GM12878 (cell line): ENCODE measurements around the gene PRKG1. TPM values are rescaled to one million over a fixed set of nuclear protein-coding genes. Genes with fewer than 3 reads are reported as not detected.

Source experiments
- ATAC-seq: fragments of 200-7000 bp; cut with Tn5 transposase; 3 replicates; pipeline ENCODE4 v1.9.1; 2020; ENCODE audit warnings: mild to moderate bottlenecking, moderate library complexity
- BruUV-seq: library from RNA; stranded (reverse); fragments of 400-500 nt; replicated peaks from 2 replicates; lab custom pipeline; 2021; lab: Mats Ljungman, UMichigan
- CTCF ChIA-PET: fragments of 300-600 bp; sonication (Branson Sonifier 250); formaldehyde crosslinking; extraction: SDS; loops from one replicate; lab custom pipeline; 2021; ENCODE audit warnings: inconsistent platforms; lab: Yijun Ruan, JAX
- POLR2A ChIA-PET: fragments of 350-600 bp; formaldehyde crosslinking; extraction: SDS; loops from one replicate; lab custom pipeline; 2021; ENCODE audit warnings: inconsistent platforms; lab: Charles Lee
- RAD21 ChIA-PET: fragments of 300-600 bp; sonication (Branson Sonifier 250); formaldehyde crosslinking; loops from one replicate; lab custom pipeline; 2023; ENCODE audit warnings: antibody characterized with exemption; ENCODE audit not compliant: unreplicated experiment; lab: Charles Lee
- SMC1A ChIA-PET: fragments of 300-600 bp; sonication (Branson Sonifier 250); formaldehyde crosslinking; loops from one replicate; lab custom pipeline; 2023; ENCODE audit not compliant: unreplicated experiment, uncharacterized antibody; lab: Charles Lee
- DNase-seq: peaks from one replicate; pipeline ENCODE4 v3.0.0-alpha.2; 2011; ENCODE audit warnings: low read depth, low spot score
- FAIRE-seq: peaks from 3 replicates; lab custom pipeline; 2011; peaks lifted over from hg19 to GRCh38; lab: Jason Lieb, UNC
- H2AFZ ChIP-seq: 2 replicates; pipeline ENCODE4 v1.6.0; 2011; ENCODE audit warnings: low read depth, low read length, control low read depth; ENCODE audit not compliant: control insufficient read depth
- H3K27ac ChIP-seq: 2 replicates; pipeline ENCODE4 v1.5.1; 2011; ENCODE audit warnings: control low read depth; ENCODE audit not compliant: control insufficient read depth, insufficient read depth
- H3K27me3 ChIP-seq, 2 experiments: replicated peaks in 1 of 2; 2 replicates each; pipeline versions ENCODE4 v1.6.0 to v1.6.1; 2011; ENCODE audit warnings: low read length in 1 of 2; ENCODE audit not compliant: control insufficient read depth in 2 of 2, insufficient read depth in 2 of 2
- H3K36me3 ChIP-seq, 2 experiments: 2 replicates each; pipeline ENCODE4 v1.5.1; 2011; ENCODE audit warnings: low read length in 1 of 2; ENCODE audit not compliant: control insufficient read depth in 2 of 2, insufficient read depth in 2 of 2
- H3K4me1 ChIP-seq: 2 replicates; pipeline ENCODE4 v1.6.1; 2011; ENCODE audit warnings: mild to moderate bottlenecking, low read length, moderate library complexity, mixed read lengths; ENCODE audit not compliant: control insufficient read depth, insufficient read depth
- H3K4me2 ChIP-seq: 2 replicates; pipeline ENCODE4 v1.6.0; 2011; ENCODE audit warnings: control low read depth; ENCODE audit not compliant: control insufficient read depth, insufficient read depth
- H3K4me3 ChIP-seq: fragments of 200-600 bp; sonication (generic); 2 replicates; pipeline ENCODE4 v1.5.1; 2016
- H3K79me2 ChIP-seq: 2 replicates; pipeline ENCODE4 v1.6.0; 2011; ENCODE audit warnings: low read length; ENCODE audit not compliant: control insufficient read depth, insufficient read depth
- H3K9ac ChIP-seq: 2 replicates; pipeline ENCODE4 v1.8.0; 2011; ENCODE audit warnings: low read length, control low read depth, mixed read lengths; ENCODE audit not compliant: control insufficient read depth, insufficient read depth
- H3K9me3 ChIP-seq: replicated peaks from 3 replicates; pipeline ENCODE4 v1.5.1; 2011; ENCODE audit warnings: mild to moderate bottlenecking, low read length; ENCODE audit not compliant: control insufficient read depth, insufficient read depth
- H4K20me1 ChIP-seq: 2 replicates; pipeline ENCODE4 v1.6.0; 2011; ENCODE audit not compliant: control insufficient read depth, insufficient read depth
- CHD1 ChIP-seq: IDR thresholded peaks from 2 replicates; pipeline ENCODE4 v1.6.1; 2012; ENCODE audit warnings: low read depth, low read length, improper control_type of control experiment
- CREM ChIP-seq: IDR thresholded peaks from 2 replicates; pipeline ENCODE4 v1.6.1; 2014; ENCODE audit warnings: antibody characterized with exemption, low read depth
- E4F1 ChIP-seq: fragments of 450-650 bp; IDR thresholded peaks from 2 replicates; pipeline ENCODE4 v1.6.1; 2018; ENCODE audit warnings: borderline replicate concordance, mild to moderate bottlenecking; ENCODE audit not compliant: partially characterized antibody
- EGR1 ChIP-seq, 2 experiments: IDR thresholded peaks; 1 replicate in 1 of 2; 2 replicates in 1 of 2; pipeline ENCODE4 v1.6.1; 2011 to 2012; ENCODE audit warnings: low read depth in 2 of 2, low read length in 2 of 2, borderline replicate concordance in 1 of 2, mild to moderate bottlenecking in 1 of 2, moderate library complexity in 1 of 2
- HDAC2 ChIP-seq: fragments of 200-600 bp; sonication (generic); IDR thresholded peaks from 2 replicates; pipeline ENCODE4 v1.6.1; 2017
- KAT2A ChIP-seq: conservative IDR thresholded peaks from 2 replicates; pipeline ENCODE4 v1.6.1; 2011; ENCODE audit warnings: low read depth, low read length; ENCODE audit not compliant: control insufficient read depth
- NR2C1 ChIP-seq: fragments of 450-650 bp; IDR thresholded peaks from 2 replicates; pipeline ENCODE4 v1.6.1; 2017; ENCODE audit warnings: antibody characterized with exemption, mild to moderate bottlenecking, moderate library complexity
- SMARCA5 ChIP-seq: fragments of 450-650 bp; IDR thresholded peaks from 2 replicates; pipeline ENCODE4 v1.6.1; 2017; ENCODE audit warnings: mild to moderate bottlenecking
- SREBF2 ChIP-seq: IDR thresholded peaks from 2 replicates; pipeline ENCODE4 v1.6.1; 2012; ENCODE audit warnings: mild to moderate bottlenecking, low read length
- TARDBP ChIP-seq: IDR thresholded peaks from 2 replicates; pipeline ENCODE4 v1.6.1; 2016; ENCODE audit warnings: borderline replicate concordance
- TBL1XR1 ChIP-seq: IDR thresholded peaks from 2 replicates; pipeline ENCODE4 v1.6.1; 2012; ENCODE audit warnings: low read depth, low read length, improper control_type of control experiment
- ZBTB11 ChIP-seq: fragments of 450-650 bp; formaldehyde crosslinking; IDR thresholded peaks from 2 replicates; pipeline ENCODE4 v1.5.0; 2022; ENCODE audit warnings: mild to moderate bottlenecking, missing genetic modification characterization
- ZNF207 ChIP-seq: fragments of 450-650 bp; IDR thresholded peaks from 2 replicates; pipeline ENCODE4 v1.6.1; 2014; ENCODE audit warnings: antibody characterized with exemption, mild to moderate bottlenecking, borderline replicate concordance
- ZNF24 ChIP-seq: fragments of 450-650 bp; IDR thresholded peaks from 2 replicates; pipeline ENCODE4 v1.6.1; 2017; ENCODE audit warnings: antibody characterized with exemption, mild to moderate bottlenecking
- ZNF592 ChIP-seq: fragments of 450-650 bp; IDR thresholded peaks from 2 replicates; pipeline ENCODE4 v1.6.1; 2017; ENCODE audit warnings: mild to moderate bottlenecking, moderate library complexity
- WGBS: methylation state at CpG from one replicate; pipeline ENCODE4 v1.1.6; 2016; ENCODE audit warnings: low lambda C conversion rate; ENCODE audit not compliant: insufficient replicate concordance, insufficient coverage; ENCODE audit errors: missing lambda C conversion rate; 5-methylcytosine and 5-hydroxymethylcytosine counted together
- in situ Hi-C: fragments of 300-500 bp; cut with MboI; formaldehyde crosslinking; loops from 9 replicates; pipeline ENCODE4 v1.14.3; 2018; ENCODE audit warnings: mixed read lengths
- intact Hi-C: fragments of 100-400 bp; cut with micrococcal nuclease; formaldehyde crosslinking; loops from one replicate; pipeline ENCODE4 v1.14.2; 2022; ENCODE audit not compliant: unreplicated experiment
- polyA plus RNA-seq, 11 experiments: library from polyadenylated mRNA; depleted of rRNA in 4 of 11; unstranded in 6 of 11; stranded (reverse) in 5 of 11; fragments of >200 nt; fragmentation: Nextera tagmentation in 4 of 11; fragmentation: Illumina TruSeq in 1 of 11; extraction: Ambion mirVana in 4 of 11; extraction: Trizol in 1 of 11; gene quantifications; 1 replicate in 1 of 11; 2 replicates in 10 of 11; pipeline versions ENCODE4 v1.2.1 to v1.2.3, GENCODE V29; 2011 to 2016; ENCODE audit warnings: inconsistent platforms in 2 of 11, missing spikeins in 2 of 11, low read depth in 1 of 11
- total RNA-seq, 4 experiments: library from RNA; depleted of rRNA in 3 of 4; stranded (reverse); fragments of >200 nt in 3 of 4; fragmentation: Illumina TruSeq in 1 of 4; extraction: Trizol in 1 of 4; gene quantifications; 2 replicates each; pipeline versions ENCODE4 v1.2.1 to v1.2.3, GENCODE V29; 2013 to 2021

The PRKG1 gene
- total and polyA plus RNA-seq, 10 of the 15 experiments (the other 5 are each of a cell fraction or from before 2014, with no cell fraction given): 0.04 to 0.05 TPM; not detected in 8

GRCh38 chr10:51090190-51090589, 15.9 kb downstream of the PRKG1 start (continued):
- TF ChIP-seq E4F1 (no peak), SMARCA5 (no peak)
- TF ChIP-seq, all 136 proteins: peak for 0

GRCh38 chr10:51092402-51092801, 18.1 kb downstream of the PRKG1 start:
- DNase-seq (no peak), ATAC-seq (no peak), FAIRE-seq (no peak)
- Histone ChIP-seq H3K4me2 (no peak overlapping the region), H3K27ac (no peak overlapping the region), H3K36me3 (no peaks in the 10 kb centered on the region), H3K4me3 (no peak overlapping the region), H2AFZ (no peak overlapping the region), H4K20me1 (no peaks in the 10 kb centered on the region), H3K9ac (no peak overlapping the region), H3K27me3 (no peaks in the 10 kb centered on the region), H3K4me1 (no peaks in the 10 kb centered on the region), H3K9me3 (no peaks in the 10 kb centered on the region), H3K79me2 (no peaks in the 10 kb centered on the region)
- in situ Hi-C loops: no loop called here
- WGBS: 12% methylated on average over 2 of the region's 2 CpGs
- CTCF ChIA-PET: interaction anchor here (1.3 kb wide), 1 partner anchor 20 kb away, joined by 3 read pairs; no protein-coding TSS in a partner anchor
- intact Hi-C loops: no loop called here
- SMC1A ChIA-PET: no interaction called here
- POLR2A ChIA-PET: no interaction called here
- no TSS peak for BruUV-seq
- RAD21 ChIA-PET: no interaction called here
- TF ChIP-seq TARDBP (no peak), KAT2A (no peak), SREBF2 (no peak), ZNF592 (no peak), EGR1 (IDR thresholded peaks at IDR 0.05; ENCODE audit: borderline replicate concordance in 1 of 2, low read depth in 2 of 2, low read length in 2 of 2) (no peak), CHD1 (no peak), CREM (no peak), HDAC2 (no peak), ZNF207 (no peak), NR2C1 (no peak), ZNF24 (no peak), ZBTB11 (no peak), TBL1XR1 (no peak)
